ENCODE data around the gene PMEPA1. TPM values are rescaled to one million over a fixed set of nuclear protein-coding genes. Genes with fewer than 3 reads are reported as not detected.

The PMEPA1 gene
- polyA plus RNA-seq, 1 donor, result 31.7 TPM

DNA sequence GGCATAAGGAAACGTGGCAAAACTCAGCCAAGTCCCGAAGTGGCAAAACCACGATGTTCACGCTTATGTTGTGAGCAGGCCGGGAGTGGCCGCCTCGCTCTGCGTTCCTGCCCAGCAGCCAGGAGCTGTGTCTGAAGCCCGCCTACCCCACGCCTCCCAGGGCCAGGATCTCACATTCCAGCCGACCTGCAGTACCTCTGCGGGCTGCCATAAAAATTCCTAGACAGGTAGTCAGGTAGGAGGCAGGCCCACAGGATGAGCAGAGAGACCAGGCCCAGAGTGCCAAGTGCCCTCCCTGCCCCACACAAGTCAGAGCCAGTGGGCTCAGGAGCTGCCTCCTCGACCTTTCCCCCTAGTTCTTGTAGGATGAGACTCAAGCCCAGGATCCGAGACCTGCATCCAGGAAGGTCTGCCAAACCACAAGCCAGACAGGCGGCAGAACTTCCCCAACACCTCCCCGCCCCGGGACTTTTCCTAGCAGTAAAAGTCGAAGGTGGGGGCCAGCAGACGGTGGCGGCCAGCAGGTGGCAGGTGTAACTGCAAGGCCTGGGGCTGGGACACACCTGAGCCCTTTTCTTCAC lies 16.7 kb downstream of the PMEPA1 start:
- DNase-seq, result no peak

DNA sequence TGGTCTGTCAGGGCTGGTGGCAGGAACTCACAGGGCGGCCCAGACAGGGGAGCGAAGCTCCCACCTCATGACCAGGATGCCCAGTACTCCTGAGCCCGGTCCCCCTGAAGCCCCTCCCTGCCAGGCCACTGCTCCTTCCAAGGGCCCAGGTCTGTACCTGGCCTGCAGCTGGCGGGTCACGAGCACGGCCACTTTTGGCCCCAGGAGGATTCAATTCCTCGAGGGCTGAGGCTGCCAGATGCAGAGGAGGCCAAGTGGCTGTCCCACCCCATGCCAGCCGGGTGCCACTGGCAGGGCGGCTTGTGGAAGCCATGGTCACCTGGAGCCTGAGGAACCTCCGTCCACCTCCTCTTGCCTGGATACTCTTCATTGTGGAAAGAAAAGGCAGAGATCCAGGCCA lies 17.4 kb downstream of the PMEPA1 start:
- DNase-seq, result no peak

DNA sequence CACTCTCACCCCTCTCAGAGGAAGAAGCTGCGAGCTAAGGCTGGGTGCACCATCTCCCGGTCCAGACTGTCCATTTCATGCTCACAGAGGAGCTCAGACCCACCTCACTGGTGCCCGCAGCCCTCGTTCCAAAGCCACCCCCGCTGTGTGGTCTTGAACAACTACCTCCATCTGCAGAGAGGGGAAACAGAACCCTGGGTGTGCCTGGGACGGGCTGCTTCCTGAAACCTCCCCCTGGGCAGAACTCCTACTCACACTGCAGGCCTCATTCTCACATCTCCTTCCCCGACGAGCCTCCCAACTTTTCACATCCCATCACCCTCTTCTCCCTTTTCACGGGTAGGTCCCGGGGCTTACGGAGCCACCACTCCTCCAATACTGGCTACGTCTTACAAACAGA lies 18.1 kb downstream of the PMEPA1 start:
- DNase-seq, result no peak

DNA sequence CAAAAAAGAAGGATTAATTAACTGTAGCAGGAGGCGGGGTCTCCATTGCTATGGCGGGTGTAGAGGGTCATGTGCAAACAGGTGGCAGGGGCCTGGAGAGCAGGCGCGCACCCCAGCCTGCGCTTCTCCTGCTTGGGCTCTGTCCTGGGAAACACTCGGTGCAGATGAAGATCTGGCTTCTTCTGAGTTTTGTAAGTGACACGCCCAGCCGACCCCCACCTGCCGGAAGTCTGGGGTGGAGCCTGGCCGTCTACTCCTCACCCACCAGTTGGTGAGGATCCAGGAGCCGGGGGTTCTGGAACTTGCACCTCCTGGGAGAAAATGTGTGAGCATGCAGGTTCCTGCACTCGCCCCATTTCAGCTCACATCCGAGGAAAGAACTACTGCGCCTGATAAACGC lies 19.3 kb downstream of the PMEPA1 start:
- DNase-seq, result no peak

DNA sequence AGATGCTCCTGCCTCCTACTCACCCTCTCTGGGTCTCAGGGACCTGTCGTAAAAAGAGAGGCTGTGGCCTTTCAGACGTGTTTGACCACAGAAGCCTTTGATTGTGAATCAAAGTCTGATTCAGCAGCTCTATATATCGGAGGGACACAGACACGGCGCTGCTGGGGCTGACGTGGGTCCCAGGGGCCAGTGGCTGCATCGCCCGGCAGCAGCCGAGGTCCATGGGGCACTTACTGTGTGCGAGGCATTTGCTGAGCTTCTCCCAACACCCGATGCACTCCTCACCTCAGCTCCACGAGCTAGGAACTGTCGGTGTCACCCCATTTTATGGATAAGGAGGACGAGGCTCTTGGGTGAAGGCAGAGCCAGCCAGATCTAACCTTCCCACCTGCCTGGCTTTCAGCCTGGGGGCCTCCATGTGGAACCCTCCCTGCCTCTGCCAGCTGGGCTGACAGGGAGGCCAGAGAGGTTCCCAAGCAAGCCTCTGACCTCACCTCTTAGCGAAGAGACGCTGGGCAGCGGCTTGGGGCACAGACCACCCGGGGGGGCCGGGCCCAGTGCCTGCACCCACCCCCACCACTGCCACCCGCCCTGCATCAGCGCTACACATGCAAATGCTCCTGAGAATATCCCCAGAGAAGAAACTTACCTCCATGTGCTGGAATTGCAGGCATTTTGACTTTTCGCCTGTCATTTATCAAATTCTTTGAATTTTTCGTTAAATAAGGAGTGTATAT lies 19.9 kb downstream of the PMEPA1 start:
- no peak for DNase-seq

DNA sequence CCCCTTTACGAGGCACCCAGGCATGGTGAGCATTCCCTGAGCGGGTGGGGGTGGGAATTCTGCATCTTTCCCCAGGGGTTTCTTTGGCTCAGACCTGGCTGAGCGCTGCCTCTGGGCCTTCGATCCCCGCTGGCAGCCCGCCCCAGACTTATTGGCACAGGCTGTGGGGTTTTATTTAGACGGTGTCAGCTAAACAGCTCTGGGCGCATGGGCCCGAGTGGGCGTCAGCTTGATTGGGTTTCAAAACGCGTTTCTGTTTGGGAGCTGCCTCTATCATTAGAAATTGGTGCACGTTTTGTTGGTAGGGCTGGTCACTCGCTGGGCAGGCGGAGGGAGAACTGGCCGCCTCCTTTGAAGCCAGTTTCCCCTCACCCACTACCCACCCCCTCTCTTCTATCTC lies 21.0 kb downstream of the PMEPA1 start:
- DNase-seq, result no peak

DNA sequence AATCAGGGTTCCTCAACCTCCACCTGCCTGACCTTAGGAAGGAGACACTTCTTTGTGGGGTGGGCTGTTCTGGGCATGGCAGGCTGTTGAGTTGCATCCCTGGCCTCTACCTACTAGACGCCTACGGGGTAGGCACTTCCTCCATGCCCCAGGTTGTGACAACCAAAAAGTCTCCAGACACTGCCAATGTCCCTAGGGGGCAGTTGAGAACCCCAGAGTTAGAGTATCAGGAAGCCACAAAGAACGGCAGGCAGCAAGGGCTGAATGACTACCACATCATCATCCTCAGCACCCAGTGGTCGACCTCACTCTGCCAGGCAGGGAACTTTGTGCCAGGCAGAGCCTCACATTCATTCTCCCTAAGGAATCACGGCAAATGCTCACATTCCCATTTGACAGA lies 21.5 kb downstream of the PMEPA1 start:
- no peak for DNase-seq

DNA sequence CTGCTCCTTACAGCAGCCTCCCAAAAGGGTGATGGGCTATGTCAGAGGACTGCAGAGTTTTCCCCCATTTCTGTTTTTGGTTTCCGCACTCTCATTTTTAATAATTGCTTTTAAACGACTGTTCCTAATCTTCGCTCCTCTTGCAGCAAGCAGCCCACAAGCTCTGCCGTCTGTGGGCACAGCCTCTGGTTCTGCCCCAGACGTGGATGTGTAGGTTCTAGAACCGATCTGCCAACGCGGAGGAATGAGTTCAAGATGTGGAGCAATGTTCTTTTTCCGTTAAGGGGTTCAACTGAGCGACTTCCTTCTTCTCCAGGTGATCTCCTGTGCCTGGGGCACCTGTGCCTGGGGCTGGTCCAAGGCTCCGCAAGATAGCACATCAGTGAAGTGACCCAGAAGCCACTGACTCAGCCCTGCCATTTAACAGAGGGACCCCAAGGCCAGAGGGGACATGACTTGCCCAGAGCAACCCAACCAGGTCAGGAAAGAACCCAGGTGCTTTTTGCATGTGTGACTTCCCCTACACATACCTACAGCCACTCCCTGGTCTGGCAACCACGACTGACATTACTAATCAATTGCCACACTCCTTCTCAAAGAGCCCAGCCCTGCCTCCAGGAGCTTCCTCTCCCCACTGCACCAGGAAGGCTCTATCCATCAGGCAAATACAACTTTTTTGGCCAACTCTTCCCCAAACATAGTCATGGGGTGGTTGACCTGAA lies 22.7 kb downstream of the PMEPA1 start:
- no peak for DNase-seq

DNA sequence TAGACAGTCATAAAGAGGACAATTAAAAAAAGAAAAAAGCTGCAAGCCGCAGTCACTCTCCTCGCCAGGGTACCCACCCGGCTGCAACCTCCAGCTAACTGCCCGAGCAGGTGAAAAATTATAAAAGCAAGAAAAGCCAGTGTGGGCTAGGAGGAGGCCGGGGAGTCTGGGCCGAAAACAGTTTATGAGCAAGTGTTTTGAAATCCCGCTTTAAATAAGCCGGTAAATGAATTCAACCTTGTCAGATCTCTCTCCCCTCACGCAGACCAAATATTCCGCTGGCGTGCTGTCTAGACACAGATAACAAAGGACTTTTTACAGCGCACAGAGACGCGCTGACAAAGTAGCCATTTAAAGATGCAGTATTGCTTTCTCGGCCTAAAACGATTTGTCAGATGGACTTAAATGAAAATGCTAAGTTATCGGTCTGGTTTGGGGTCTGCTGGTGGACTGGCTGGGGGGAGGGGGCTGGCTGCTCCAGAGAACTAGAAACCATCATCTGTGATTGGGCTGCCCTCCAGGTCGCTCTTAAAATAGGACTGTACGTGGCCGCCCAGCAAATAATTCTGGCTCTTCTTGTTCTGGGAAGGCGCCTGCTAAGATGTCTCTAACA lies 24.6 kb downstream of the PMEPA1 start:
- no peak for DNase-seq

DNA sequence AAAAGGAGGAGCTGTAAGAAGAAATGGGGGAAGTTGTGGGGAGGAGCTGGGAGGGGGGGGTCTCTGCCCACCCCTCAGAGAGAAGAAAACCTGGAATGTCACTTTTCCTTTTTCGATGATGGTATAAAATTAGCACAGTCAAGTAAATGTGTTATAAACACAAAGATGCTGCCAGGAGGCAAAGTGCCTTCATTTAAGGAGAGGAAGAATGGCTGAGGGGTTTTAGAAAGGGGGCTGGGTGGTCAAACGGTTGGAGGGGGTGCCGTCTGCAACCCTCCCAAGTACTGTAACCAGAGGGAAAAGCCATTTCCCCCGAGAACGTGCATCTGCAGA lies 25.0 kb downstream of the PMEPA1 start:
- no peak for DNase-seq

DNA sequence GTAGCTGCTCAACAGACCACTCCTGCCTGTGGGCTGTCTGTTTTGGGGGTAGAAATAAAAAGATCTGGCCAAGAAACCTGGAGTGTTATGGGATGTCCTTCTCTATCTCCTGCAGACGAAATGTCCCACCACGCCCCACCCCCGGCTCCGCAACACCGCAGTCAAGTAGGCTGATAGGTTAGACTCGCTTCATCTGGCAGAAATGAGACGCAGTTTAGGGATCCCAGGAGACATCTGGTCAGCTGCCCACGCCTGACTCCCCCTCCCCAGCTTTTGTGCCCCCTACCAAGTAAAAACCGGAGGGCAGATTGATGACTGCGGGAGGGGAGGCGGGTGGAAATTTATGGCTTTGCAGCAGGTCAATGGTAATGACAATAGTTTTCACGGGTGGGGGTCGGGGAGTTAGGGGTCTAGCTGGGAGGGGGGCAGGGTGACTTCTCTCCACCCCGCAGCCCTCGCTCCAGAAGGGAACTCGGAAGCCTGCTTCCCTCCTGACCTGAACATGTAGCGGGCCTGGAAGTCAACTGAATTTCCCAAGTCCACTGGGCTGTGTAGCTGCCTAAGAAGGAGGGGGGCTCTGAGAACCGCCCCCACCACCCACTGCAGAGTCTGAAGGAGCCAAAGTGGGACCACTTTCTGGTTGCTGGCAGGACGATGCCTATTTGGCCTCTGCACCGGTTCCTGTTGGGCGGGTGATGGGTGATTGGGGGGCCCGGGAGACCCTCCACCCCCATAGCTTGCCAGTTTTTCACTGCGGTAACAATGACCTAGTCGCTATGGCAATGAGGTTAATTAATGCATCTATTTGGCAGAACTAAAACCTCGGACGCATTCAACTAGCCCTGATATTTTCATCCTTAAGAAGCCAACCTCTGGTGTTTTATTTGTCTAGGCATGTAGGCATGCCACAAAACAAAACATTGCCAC lies 25.7 kb downstream of the PMEPA1 start:
- DNase-seq, result no peak

DNA sequence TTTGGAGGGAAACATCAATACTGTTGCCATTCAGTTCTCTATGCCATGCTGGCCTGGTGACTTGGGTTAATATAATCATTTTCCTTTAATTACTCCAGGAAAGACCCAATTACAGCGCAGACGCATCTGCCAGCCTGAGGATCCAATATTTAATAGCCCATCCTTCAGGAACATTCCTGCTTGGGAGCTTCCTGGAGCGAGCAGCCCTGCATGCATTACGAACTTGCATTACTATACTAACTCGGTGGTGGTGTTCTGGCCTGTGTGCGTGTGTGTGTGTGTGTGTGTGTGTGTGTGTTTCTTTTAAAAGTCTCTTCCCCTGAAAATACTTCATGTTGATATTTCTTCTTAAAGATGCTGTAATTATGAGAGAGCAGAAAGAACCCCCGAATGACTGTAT lies 26.5 kb downstream of the PMEPA1 start:
- no peak for DNase-seq

DNA sequence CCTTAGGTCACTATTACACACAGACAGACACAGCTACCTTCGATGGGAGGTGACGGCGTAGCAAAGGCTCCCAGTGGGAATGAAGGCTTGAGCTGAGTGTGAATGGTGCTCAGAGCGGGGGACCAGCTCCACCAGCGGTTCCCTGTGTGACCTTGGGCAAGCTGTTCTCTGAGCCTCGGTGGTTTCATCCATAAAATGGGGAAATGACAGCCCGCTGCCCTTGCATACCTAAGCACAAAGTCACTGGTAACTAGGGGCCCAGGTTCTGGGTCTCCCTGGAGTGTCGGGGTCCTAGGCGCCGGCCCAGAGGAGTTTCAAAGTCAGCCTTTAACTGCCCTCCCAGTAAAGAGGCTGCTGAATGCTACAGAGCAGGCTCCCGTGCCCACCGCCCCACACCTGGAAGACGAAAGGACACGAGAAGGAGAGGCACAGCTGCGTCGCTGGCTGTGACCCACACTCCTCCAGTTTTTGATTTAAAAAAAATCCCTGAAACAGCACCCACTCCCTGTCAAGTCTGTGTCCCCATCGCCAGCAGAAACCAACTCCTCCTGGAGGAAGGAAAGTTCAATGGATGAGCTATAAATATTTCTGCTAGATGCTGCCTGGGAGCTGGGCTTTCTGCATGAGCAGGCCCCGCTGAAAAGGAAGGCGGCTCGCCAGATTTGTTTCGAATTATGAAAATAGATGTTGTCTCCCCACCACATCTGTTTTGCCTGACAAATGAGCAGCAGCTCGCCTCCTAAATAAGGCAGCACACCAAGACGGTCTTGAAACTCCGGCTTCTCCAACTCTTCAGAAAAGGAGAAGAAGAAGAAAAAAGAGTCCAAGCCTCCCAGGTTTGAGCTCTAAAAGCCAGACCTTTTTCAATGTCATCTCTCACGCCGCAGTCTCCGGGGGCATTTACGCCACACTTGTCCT lies 27.4 kb downstream of the PMEPA1 start:
- peak; percentile 71 for DNase-seq

DNA sequence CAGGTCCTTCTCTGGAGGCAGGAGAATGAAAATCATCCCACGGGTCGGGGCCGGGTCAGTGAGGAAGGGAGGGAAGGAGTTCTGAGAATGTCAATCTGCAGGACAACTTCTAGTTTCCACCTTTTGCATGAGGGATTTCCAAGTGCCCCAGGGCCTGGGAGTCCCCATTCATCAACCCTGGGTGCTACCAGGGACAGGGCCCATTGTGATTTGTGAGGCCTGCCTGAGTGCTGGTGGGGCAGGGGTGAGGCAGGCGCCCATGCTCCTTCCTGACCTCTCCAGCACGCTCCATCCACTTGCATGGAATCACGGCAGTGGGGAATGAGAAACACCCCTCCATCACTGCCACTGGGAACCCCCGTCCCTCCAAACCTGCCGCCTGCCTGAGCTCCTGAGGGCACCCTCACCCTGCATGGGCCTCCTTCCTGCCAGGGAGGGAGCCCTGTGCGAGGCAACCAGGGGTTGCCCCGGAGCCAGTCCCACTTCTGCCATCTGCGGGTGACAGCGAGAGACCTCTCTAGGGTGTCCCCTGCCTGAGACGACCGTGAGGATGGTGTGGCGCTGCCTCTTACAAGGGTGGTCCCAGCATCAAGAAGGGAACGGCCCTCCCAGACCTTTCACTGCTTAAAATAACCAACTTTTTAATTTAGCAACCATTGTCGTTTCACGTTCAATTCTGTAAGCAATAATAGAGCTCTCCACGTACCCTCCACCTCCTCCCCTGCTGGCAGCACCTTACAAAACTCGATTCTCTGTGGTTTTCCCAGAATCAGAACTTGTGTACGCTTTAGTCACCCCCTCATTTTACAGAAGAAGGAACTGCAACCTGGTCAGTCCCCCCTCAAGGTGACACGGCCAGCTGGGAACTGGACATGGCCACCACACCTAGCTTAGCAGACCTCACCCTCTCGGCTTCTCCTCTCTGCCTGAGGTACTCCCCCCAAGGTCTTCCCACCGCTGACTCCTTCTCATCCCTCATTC lies 28.6 kb downstream of the PMEPA1 start:
- no peak for DNase-seq

DNA sequence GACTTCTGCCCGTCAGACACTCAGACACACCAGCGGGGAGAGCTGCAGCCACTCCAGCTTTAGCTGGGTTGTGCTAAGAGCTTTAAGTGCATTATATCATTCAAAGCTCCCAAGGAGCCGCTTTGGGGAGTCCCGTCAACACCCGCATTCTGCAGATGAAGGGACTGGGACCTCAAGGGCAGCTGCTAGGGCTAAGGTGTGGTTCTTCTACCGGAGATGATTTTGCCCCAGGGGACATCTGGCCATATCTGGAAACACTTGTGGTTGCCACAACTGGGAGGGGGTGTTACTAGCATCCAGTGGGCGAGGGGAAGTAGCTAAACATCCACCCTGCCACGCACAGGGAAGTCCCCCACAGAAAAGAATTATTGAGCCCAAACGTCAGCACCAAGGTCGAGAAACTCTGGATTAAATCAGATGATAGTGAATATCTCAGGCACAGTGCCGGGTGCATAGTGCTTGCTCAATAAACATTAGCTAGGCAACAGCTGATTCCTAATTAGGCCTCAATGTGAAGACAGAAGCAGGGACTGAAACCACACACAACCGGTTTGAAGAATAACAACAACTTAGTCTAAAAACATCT lies 29.6 kb downstream of the PMEPA1 start:
- DNase-seq, result no peak

DNA sequence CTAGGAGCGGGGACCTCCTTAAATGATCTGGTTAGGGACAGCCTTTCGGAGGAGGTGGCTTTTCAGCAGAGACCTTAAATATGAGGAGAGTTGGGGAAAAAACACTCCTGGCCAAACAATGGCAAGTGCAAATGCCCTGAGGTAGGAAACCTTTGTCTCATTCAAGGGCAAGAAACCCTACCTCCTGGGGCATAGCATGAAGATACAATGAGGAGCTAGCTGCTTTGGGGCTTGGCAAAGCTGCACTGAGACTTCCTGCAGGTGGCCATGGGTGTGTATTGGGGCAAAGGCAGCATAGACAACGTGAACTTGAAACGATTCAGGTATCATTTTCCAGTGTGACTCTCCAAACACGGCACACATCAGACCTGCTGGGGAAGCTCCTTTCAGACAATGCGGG lies 30.7 kb downstream of the PMEPA1 start:
- DNase-seq, result no peak

DNA sequence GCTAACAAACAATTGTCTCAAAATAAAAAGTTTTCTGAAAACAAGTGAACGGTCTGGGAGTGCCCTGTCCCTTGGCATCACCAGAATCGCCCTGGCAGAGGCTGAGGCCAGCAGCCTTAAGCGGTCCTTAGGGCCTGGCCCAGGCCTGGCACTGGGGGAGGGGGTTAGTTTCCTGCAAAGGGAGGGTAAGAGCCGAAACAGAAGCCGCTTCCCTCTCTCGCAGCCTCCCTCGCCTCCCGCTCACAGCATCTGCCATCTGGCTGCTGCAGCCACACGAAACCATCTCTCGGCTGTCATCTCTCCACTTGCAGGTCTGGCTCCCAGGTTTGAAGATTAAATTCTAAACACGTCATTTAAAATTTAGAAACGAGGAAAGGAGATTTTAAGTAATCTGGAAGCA lies 31.5 kb downstream of the PMEPA1 start:
- DNase-seq, result no peak

DNA sequence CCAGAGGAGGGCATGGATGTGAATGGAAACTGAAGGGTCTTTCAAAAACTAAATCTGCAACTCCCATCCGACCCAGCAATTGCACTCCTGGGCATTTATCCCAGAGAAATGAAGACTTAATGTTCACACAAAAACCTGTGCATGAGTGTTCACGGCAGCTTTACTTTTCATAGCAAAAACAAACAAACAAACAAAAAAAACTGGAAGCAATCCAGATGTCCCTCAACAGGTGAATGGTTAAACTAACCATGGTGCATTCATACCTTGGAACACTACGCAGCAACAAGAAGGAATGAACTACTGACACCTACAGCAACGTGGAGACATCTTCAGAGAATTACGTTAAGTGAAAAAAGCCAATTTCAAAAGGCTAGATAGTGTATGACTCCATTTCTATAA lies 32.2 kb downstream of the PMEPA1 start:
- DNase-seq, result no peak

Data from hindlimb muscle (tissue), 1 donor.